ENCODE data around the gene AKAP13.

- TF ChIP-seq CTCF (IDR thresholded peaks at IDR 0.05), result no peak
- TF ChIP-seq EZH2phosphoT487 (IDR thresholded peaks at IDR 0.05), result no peak
- peak; percentile 10 for TF ChIP-seq EZH2 (IDR thresholded peaks at IDR 0.05)
These were observed 413.5 kb downstream of the AKAP13 start for GRCh38 chr15:85793641-85794597.

Measured in neural progenitor cell (in vitro differentiated cells).